Measurements from ENCODE around the gene DYNC1LI1. TPM values are rescaled to one million over a fixed set of nuclear protein-coding genes. Genes with fewer than 3 reads are reported as not detected.

DYNC1LI1 gene
- total and polyA plus RNA-seq, 9 of the 15 experiments (the other 6 are each of a cell fraction or from before 2014, with no cell fraction given): 21.0 to 85.4 (median 61.3) TPM

DNA sequence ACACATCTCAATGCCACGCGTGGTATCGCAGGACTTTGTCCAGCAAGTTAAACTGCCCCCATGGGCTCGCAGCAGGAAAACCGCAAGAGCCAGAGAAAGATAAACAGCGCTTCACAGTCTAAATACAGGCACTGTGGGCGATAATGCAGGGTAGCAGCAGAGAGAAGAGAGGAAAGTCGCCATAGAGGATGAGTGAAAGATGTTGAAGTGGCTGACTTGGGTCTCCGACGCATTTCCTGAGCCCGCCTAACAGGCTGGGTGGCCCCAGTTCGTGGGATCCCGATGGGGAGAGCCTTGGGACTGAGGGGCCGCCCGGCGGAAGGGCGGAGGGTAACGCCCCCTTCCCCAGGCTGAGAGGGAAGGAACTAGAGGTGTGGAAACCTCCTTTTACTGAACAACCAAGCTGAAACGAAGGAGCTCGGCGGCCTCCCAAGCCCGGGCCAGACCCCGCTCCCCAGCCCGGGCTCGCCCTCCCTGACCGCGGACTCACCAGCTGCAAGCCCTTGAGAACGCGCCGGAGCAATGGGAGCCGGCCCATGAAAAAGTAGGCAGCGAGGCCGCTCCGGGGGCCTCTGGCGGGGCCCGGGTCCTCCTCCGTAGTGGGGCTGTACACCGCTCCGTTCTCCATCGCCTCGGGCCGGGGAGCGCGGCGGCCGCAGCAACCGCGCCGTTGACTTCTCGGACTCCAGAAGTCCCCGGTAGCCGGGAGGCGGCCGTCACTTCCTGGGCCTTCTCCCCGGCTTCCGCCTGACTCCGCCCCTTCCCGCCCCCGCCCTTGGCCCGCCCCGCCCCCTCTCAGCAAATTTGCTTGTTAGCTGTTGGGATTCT, 68.3 kb downstream of the DYNC1LI1 start, which contains the start of gene CMTM6 (continued):
- no peak for TF ChIP-seq ZNF586 (CRISPR knock-in tag; conservative IDR thresholded peaks at IDR 0.05)
- peak; percentile 69 for TF ChIP-seq ETS1 (conservative IDR thresholded peaks at IDR 0.05; ENCODE audit: control insufficient read depth, low read depth, low read length)
- TF ChIP-seq, protein P1, sequence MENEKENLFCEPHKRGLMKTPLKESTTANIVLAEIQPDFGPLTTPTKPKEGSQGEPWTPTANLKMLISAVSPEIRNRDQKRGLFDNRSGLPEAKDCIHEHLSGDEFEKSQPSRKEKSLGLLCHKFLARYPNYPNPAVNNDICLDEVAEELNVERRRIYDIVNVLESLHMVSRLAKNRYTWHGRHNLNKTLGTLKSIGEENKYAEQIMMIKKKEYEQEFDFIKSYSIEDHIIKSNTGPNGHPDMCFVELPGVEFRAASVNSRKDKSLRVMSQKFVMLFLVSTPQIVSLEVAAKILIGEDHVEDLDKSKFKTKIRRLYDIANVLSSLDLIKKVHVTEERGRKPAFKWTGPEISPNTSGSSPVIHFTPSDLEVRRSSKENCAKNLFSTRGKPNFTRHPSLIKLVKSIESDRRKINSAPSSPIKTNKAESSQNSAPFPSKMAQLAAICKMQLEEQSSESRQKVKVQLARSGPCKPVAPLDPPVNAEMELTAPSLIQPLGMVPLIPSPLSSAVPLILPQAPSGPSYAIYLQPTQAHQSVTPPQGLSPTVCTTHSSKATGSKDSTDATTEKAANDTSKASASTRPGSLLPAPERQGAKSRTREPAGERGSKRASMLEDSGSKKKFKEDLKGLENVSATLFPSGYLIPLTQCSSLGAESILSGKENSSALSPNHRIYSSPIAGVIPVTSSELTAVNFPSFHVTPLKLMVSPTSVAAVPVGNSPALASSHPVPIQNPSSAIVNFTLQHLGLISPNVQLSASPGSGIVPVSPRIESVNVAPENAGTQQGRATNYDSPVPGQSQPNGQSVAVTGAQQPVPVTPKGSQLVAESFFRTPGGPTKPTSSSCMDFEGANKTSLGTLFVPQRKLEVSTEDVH (IDR thresholded peaks at IDR 0.05; ENCODE audit: low read depth, partially characterized antibody): no peak
- TF ChIP-seq, protein P2, sequence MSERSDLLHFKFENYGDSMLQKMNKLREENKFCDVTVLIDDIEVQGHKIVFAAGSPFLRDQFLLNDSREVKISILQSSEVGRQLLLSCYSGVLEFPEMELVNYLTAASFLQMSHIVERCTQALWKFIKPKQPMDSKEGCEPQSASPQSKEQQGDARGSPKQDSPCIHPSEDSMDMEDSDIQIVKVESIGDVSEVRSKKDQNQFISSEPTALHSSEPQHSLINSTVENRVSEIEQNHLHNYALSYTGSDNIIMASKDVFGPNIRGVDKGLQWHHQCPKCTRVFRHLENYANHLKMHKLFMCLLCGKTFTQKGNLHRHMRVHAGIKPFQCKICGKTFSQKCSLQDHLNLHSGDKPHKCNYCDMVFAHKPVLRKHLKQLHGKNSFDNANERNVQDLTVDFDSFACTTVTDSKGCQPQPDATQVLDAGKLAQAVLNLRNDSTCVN (CRISPR knock-in tag; IDR thresholded peaks at IDR 0.05): no peak
- TF ChIP-seq HMGN3 (IDR thresholded peaks at IDR 0.05; ENCODE audit: borderline replicate concordance, extremely low read depth, insufficient read length, low read depth, low read length): peak; percentile 47
- no peak for TF ChIP-seq ZNF280B (CRISPR knock-in tag; IDR thresholded peaks at IDR 0.05)
- no peak for TF ChIP-seq ZNF121 (CRISPR knock-in tag; conservative IDR thresholded peaks at IDR 0.05)
- TF ChIP-seq, protein P3, sequence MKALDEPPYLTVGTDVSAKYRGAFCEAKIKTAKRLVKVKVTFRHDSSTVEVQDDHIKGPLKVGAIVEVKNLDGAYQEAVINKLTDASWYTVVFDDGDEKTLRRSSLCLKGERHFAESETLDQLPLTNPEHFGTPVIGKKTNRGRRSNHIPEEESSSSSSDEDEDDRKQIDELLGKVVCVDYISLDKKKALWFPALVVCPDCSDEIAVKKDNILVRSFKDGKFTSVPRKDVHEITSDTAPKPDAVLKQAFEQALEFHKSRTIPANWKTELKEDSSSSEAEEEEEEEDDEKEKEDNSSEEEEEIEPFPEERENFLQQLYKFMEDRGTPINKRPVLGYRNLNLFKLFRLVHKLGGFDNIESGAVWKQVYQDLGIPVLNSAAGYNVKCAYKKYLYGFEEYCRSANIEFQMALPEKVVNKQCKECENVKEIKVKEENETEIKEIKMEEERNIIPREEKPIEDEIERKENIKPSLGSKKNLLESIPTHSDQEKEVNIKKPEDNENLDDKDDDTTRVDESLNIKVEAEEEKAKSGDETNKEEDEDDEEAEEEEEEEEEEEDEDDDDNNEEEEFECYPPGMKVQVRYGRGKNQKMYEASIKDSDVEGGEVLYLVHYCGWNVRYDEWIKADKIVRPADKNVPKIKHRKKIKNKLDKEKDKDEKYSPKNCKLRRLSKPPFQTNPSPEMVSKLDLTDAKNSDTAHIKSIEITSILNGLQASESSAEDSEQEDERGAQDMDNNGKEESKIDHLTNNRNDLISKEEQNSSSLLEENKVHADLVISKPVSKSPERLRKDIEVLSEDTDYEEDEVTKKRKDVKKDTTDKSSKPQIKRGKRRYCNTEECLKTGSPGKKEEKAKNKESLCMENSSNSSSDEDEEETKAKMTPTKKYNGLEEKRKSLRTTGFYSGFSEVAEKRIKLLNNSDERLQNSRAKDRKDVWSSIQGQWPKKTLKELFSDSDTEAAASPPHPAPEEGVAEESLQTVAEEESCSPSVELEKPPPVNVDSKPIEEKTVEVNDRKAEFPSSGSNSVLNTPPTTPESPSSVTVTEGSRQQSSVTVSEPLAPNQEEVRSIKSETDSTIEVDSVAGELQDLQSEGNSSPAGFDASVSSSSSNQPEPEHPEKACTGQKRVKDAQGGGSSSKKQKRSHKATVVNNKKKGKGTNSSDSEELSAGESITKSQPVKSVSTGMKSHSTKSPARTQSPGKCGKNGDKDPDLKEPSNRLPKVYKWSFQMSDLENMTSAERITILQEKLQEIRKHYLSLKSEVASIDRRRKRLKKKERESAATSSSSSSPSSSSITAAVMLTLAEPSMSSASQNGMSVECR (CRISPR knock-in tag; IDR thresholded peaks at IDR 0.05): no peak
- TF ChIP-seq RBM25 (IDR thresholded peaks at IDR 0.05; ENCODE audit: low read depth, low read length, severe bottlenecking): no peak
- no peak for TF ChIP-seq ZNF561 (CRISPR knock-in tag; conservative IDR thresholded peaks at IDR 0.05)
- TF ChIP-seq ZFX (CRISPR knock-in tag; IDR thresholded peaks at IDR 0.05): peak; percentile 90
- TF ChIP-seq SREBF1 (IDR thresholded peaks at IDR 0.05; ENCODE audit: borderline replicate concordance, low read depth, low read length): no peak
- TF ChIP-seq, protein P4, sequence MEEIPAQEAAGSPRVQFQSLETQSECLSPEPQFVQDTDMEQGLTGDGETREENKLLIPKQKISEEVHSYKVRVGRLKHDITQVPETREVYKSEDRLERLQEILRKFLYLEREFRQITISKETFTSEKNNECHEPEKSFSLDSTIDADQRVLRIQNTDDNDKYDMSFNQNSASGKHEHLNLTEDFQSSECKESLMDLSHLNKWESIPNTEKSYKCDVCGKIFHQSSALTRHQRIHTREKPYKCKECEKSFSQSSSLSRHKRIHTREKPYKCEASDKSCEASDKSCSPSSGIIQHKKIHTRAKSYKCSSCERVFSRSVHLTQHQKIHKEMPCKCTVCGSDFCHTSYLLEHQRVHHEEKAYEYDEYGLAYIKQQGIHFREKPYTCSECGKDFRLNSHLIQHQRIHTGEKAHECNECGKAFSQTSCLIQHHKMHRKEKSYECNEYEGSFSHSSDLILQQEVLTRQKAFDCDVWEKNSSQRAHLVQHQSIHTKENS (CRISPR knock-in tag; IDR thresholded peaks at IDR 0.05): no peak

All from K562 (cell line).